ENCODE data around the gene RHOA.

The RHOA gene

DNA sequence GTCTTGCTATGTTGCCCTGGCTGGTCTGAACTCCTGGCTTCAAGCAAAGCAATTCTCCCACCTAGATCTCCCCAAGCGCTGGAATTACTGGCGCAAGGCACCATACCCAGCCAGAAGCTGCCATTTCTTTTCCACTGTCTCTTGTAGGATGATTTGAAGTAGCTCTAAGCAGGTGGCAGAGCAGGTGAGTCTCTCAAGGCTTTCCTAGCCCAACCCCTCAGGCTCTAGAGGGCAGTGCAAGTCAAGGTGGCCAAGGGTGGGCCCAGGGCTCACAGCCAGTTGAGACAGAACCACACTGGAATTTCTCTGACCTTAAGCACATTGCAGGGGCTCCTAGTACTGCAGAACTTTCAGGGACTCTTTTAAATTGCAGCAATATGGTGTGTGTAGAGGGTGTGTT is 42.7 kb upstream of the RHOA start:
- DNase-seq, result no peak
- Mint-ChIP-seq H3K4me3 (no peak overlapping the region), H3K36me3 (ENCODE audit: low read depth) (no peaks in the 10 kb centered on the region), H3K4me1 (peaks cover 34% of the 10 kb centered on the region), H3K27ac (peak overlapping the region; percentile 68), H3K9me3 (no peaks in the 10 kb centered on the region), H3K27me3 (ENCODE audit: low read depth, poor library complexity) (no peaks in the 10 kb centered on the region)
- TF ChIP-seq CTCF (IDR thresholded peaks at IDR 0.05), result no peak

- DNase-seq, result no peak
- H3K36me3 Mint-ChIP-seq (ENCODE audit: low read depth), result no peaks in the 10 kb centered on the region
- no peak for TF ChIP-seq CTCF (IDR thresholded peaks at IDR 0.05)
- peaks cover 25% of the 10 kb centered on the region for H3K4me1 Mint-ChIP-seq
- H3K4me3 Mint-ChIP-seq, result peak overlapping the region; percentile 2
- peak overlapping the region; percentile 48 for H3K27ac Mint-ChIP-seq
- H3K27me3 Mint-ChIP-seq (ENCODE audit: low read depth, poor library complexity), result no peaks in the 10 kb centered on the region
- no peaks in the 10 kb centered on the region for H3K9me3 Mint-ChIP-seq
Observed at GRCh38 chr3:49453621-49454020, 41.8 kb upstream of the RHOA start.

- no peaks in the 10 kb centered on the region for H3K36me3 Mint-ChIP-seq (ENCODE audit: low read depth)
- no peaks in the 10 kb centered on the region for H3K9me3 Mint-ChIP-seq
- no peak for TF ChIP-seq CTCF (IDR thresholded peaks at IDR 0.05)
- no peak overlapping the region for H3K27ac Mint-ChIP-seq
- H3K27me3 Mint-ChIP-seq (ENCODE audit: low read depth, poor library complexity), result no peaks in the 10 kb centered on the region
- H3K4me3 Mint-ChIP-seq, result no peak overlapping the region
- no peak for DNase-seq
- H3K4me1 Mint-ChIP-seq, result no peaks in the 10 kb centered on the region
Observed at GRCh38 chr3:49445391-49445790, 33.6 kb upstream of the RHOA start.

DNA sequence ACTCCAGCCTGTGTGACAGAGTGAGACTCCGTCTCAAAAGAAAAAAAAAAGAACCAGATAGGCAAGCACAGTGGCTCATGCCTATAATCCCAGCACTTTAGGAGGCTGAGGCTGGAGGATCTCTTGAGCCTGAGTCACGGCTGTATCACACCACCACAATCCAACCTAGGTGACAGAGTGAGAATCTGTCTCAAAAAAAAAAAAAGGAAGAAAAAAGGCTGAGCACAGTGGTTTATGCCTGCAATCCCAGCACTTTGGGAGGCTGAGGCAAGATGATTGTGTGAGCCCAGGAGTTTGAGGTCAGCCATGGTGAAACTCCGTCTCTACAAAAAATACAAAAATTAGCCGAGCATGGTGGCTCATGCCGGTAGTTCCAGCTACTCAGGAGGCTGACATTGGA is 23.0 kb upstream of the RHOA start:
- no peaks in the 10 kb centered on the region for H3K9me3 Mint-ChIP-seq
- DNase-seq, result no peak
- H3K4me1 Mint-ChIP-seq, result no peaks in the 10 kb centered on the region
- no peak for TF ChIP-seq CTCF (IDR thresholded peaks at IDR 0.05)
- no peaks in the 10 kb centered on the region for H3K36me3 Mint-ChIP-seq (ENCODE audit: low read depth)
- no peak overlapping the region for H3K27ac Mint-ChIP-seq
- no peak overlapping the region for H3K4me3 Mint-ChIP-seq
- peaks cover 15% of the 10 kb centered on the region for H3K27me3 Mint-ChIP-seq (ENCODE audit: low read depth, poor library complexity)

GRCh38 chr3:49428752-49429080 is 16.9 kb upstream of the RHOA start:
- Mint-ChIP-seq H3K4me1 (peaks cover 9% of the 10 kb centered on the region), H3K9me3 (no peaks in the 10 kb centered on the region), H3K4me3 (peak overlapping the region; percentile 96), H3K27me3 (ENCODE audit: low read depth, poor library complexity) (peaks cover 3% of the 10 kb centered on the region), H3K36me3 (ENCODE audit: low read depth) (peaks cover 11% of the 10 kb centered on the region), H3K27ac (no peak overlapping the region)
- DNase-seq, result no peak
- TF ChIP-seq CTCF (IDR thresholded peaks at IDR 0.05), result no peak

DNA sequence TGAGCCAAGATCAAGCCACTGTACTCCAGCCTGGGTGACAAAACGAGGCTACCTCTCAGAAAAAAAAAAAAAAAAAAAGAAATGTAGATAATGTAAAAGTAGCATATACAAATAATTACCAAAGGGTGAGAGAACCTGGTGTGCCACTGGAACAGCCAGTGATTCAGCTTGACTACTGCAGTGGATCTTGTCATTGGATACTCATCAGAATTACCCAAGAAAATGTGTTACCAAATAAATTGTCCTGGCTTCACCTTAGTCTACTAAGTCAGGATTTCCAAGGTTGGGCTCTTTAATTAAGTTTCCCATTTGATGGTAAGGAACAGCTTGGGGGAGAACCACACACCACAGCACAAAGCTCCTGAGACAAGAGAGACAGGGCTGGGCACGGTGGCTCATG is 15.8 kb upstream of the RHOA start:
- Mint-ChIP-seq H3K36me3 (ENCODE audit: low read depth) (peaks cover 11% of the 10 kb centered on the region), H3K4me3 (peak overlapping the region; percentile 96), H3K9me3 (no peaks in the 10 kb centered on the region), H3K4me1 (peaks cover 16% of the 10 kb centered on the region), H3K27ac (no peak overlapping the region), H3K27me3 (ENCODE audit: low read depth, poor library complexity) (no peaks in the 10 kb centered on the region)
- TF ChIP-seq CTCF (IDR thresholded peaks at IDR 0.05), result no peak
- DNase-seq, result no peak
